ENCODE measurements around the gene ITGA5.

Gene ITGA5

GRCh38 chr12:54455760-54456469 lies 36.8 kb upstream of the ITGA5 start:
- DNase-seq (ENCODE audit: low read depth) = no peak
- no peak overlapping the region for H3K4me3 ChIP-seq (ENCODE audit: low read depth, low read length)
- no peak for TF ChIP-seq CTCF (IDR thresholded peaks at IDR 0.05; ENCODE audit: insufficient read depth, low read depth, low read length, missing control alignments)

GRCh38 chr12:54452628-54453027 lies 33.6 kb upstream of the ITGA5 start:
- TF ChIP-seq CTCF (IDR thresholded peaks at IDR 0.05; ENCODE audit: insufficient read depth, low read depth, low read length, missing control alignments) = no peak

GRCh38 chr12:54448344-54448743 lies 29.3 kb upstream of the ITGA5 start:
- no peak for DNase-seq (ENCODE audit: low read depth)
- no peak for TF ChIP-seq CTCF (IDR thresholded peaks at IDR 0.05; ENCODE audit: insufficient read depth, low read depth, low read length, missing control alignments)
- no peak overlapping the region for H3K4me3 ChIP-seq (ENCODE audit: low read depth, low read length)

More at GRCh38 chr12:54452628-54453027, 33.6 kb upstream of the ITGA5 start:
- DNase-seq (ENCODE audit: low read depth) = no peak
- no peak overlapping the region for H3K4me3 ChIP-seq (ENCODE audit: low read depth, low read length)

GRCh38 chr12:54447917-54448316 lies 28.9 kb upstream of the ITGA5 start:
- no peak for TF ChIP-seq CTCF (IDR thresholded peaks at IDR 0.05; ENCODE audit: insufficient read depth, low read depth, low read length, missing control alignments)
- no peak overlapping the region for H3K4me3 ChIP-seq (ENCODE audit: low read depth, low read length)
- DNase-seq (ENCODE audit: low read depth) = no peak

GRCh38 chr12:54444206-54444605 lies 25.1 kb upstream of the ITGA5 start:
- no peak for DNase-seq (ENCODE audit: low read depth)

GRCh38 chr12:54443446-54443845 lies 24.4 kb upstream of the ITGA5 start:
- H3K4me3 ChIP-seq (ENCODE audit: low read depth, low read length) = no peak overlapping the region
- TF ChIP-seq CTCF (IDR thresholded peaks at IDR 0.05; ENCODE audit: insufficient read depth, low read depth, low read length, missing control alignments) = no peak
- DNase-seq (ENCODE audit: low read depth) = no peak

More at GRCh38 chr12:54444206-54444605, 25.1 kb upstream of the ITGA5 start:
- TF ChIP-seq CTCF (IDR thresholded peaks at IDR 0.05; ENCODE audit: insufficient read depth, low read depth, low read length, missing control alignments) = no peak
- no peak overlapping the region for H3K4me3 ChIP-seq (ENCODE audit: low read depth, low read length)

- H3K4me3 ChIP-seq (ENCODE audit: low read depth, low read length) = no peak overlapping the region
- TF ChIP-seq CTCF (IDR thresholded peaks at IDR 0.05; ENCODE audit: insufficient read depth, low read depth, low read length, missing control alignments) = no peak
- no peak for DNase-seq (ENCODE audit: low read depth)
These were observed 23.9 kb upstream of the ITGA5 start for GRCh38 chr12:54442961-54443360.
